GM12872 (cell line): ENCODE measurements around the gene SMIM35.

Source experiments
- TF ChIP-seq, protein P1 (sequence below): IDR thresholded peaks from 3 replicates; pipeline ENCODE4 v1.5.1; 2011; ENCODE audit warnings: low read depth, mild to moderate bottlenecking, low read length, moderate library complexity; ENCODE audit not compliant: insufficient read depth

SMIM35 gene

DNA sequence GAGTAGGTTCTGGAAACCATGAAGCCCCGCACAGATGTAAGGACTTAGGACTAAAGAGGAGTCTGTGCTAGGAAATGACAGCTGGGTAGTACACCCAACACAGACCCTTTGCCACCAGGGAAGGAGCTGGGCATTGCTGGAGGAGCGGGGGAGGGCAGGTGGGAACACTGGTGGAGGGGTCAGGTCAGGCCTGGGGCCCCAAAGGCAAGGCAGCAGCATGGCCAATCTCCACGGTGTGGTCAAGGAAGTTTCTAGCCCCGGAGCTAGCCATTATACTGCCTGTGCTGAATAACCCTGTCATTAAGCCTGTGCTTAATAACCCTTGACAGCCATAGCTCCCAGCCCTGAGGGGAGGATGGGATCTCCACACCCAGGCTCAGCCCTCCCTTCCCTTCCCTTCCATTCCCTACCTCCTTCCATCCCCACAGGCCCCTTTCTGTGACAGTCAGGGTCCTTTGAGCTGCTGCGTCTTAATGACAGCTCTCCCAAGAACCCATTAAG is 7.8 kb downstream of the SMIM35 start:
- TF ChIP-seq, protein P1, sequence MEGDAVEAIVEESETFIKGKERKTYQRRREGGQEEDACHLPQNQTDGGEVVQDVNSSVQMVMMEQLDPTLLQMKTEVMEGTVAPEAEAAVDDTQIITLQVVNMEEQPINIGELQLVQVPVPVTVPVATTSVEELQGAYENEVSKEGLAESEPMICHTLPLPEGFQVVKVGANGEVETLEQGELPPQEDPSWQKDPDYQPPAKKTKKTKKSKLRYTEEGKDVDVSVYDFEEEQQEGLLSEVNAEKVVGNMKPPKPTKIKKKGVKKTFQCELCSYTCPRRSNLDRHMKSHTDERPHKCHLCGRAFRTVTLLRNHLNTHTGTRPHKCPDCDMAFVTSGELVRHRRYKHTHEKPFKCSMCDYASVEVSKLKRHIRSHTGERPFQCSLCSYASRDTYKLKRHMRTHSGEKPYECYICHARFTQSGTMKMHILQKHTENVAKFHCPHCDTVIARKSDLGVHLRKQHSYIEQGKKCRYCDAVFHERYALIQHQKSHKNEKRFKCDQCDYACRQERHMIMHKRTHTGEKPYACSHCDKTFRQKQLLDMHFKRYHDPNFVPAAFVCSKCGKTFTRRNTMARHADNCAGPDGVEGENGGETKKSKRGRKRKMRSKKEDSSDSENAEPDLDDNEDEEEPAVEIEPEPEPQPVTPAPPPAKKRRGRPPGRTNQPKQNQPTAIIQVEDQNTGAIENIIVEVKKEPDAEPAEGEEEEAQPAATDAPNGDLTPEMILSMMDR, result no peak

- TF ChIP-seq, protein P1, result no peak
These were observed 9.9 kb downstream of the SMIM35 start, which contains the start of gene TMPRSS4 for GRCh38 chr11:118076754-118077281. Gene TMPRSS4, plus strand, starts transcription at chr11:118077078. Its CDS starts 225 bp downstream, at chr11:118077303.

DNA sequence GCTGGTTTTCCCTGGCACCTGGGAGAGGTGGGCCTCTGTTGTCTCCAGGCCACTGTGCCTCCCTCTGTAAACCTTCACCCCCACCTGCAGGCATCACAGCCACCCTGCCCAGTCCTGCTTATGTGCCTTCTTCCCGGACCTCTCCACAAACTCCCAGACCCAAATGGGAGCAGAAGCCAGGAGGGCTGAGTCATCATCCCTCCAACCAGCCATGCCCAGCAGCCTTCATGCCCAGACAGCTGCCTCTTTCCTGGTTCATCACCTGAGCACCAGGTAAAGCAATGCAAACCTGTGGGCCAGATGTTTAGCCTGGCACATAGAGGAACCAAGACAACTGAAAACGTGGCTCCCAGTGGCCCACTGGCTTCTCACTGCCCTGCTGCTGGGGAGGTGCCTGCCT is 12.0 kb downstream of the SMIM35 start:
- TF ChIP-seq, protein P1, result no peak

DNA sequence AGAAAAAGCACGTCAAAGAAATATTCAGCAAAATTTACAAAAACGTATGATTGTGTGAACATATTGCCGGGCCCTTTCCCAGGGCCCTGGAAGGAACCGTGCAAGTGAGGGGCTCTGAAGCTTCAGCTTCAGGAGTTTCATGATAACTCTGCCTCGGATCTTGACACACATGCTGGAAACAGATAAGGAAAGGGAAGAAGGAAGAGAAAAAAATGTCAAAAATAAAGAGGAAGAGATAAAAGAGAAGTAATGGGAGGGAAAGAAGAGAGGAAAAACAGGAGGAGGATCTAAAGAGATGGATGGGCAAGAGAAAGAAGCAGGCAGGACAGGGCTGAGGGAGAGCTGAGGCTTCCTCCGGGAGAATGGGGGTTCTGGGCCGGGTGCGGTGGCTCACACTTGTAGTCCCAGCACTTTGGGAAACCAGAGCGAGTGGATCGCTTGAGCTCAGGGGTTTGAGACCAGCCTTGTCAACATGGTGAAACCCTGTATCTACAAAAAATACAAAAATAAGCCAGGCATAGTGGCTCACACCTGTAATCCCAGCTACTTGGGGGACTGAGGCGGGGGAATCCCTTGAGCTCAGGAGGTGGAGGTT is 12.6 kb downstream of the SMIM35 start:
- TF ChIP-seq, protein P1, result no peak

DNA sequence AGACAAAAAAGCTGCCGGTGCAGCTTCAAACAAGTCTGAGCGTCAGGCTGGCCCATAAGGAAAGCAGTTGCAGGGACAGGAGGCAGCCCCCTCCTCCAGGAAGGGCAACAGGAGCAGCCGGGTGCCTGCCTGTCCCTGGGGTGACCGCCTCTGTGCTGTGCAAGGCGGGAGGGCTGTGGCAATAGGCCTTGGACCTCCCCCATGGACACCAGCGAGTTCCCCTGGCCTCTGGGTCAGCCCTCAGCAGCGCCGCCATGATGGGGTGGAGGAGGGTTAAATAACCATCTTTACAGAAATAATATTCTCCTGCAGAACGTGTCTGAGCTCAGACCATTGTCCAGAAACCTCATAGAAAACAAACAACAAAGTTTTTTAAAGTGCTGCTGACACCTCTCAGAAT is 13.2 kb downstream of the SMIM35 start:
- TF ChIP-seq, protein P1, result no peak

GRCh38 chr11:118071416-118072030 is 15.2 kb downstream of the SMIM35 start:
- TF ChIP-seq, protein P1, result no peak

DNA sequence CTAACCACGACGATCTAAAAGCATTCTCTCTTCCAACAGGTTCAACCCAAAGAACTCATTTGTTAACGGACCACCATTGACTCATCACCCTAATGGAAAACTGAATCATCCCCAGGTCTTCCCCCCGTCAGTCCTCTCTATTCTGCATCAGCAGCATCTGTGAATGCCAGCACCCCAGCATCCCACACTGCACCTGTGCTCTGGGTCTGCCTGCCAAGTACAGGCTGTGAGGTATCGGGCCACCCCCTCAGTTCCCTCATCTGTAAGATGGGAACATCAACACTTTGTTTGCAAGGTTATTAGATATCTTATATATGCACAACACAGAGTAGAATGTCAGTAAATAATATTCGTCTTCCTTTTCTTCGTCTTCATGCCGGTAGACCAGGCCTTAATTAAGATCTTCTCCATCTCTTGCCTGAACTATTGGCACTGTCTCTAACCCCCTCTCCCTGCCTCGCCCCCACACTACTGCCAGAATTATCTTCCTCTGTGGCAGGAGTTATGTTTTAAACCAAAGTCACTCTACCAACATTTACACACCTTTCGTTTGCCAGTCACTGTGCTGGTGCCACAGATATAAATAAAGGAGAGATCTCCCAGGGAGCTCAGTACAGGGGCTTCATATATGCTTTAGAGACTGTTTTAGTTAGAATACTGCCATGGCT is 17.7 kb downstream of the SMIM35 start:
- TF ChIP-seq, protein P1, result no peak
